Measurements from ENCODE around the gene ISLR.
"Not testable (repeated sequence)": the region's sequence is repeated elsewhere in the genome, so short reads cannot be mapped to it uniquely, and the experiment has no call there.

Gene ISLR

GRCh38 chr15:74158855-74159650 lies 14.5 kb upstream of the ISLR start:
- Histone ChIP-seq H3K9me3 (ENCODE audit: control insufficient read depth in 5 of 5, low read length in 5 of 5) (no peaks in the 10 kb centered on the region), H3K27me3 (ENCODE audit: control insufficient read depth in 5 of 5, insufficient read depth in 4 of 5, low read length in 5 of 5) (peaks cover 0 to 4% (median 0%) of the 10 kb centered on the region in 5 donors), H3K4me1 (ENCODE audit: control insufficient read depth in 5 of 5, insufficient read depth in 5 of 5, low read length in 5 of 5) (peaks cover 0 to 9% (median 8%) of the 10 kb centered on the region in 5 donors), H3K9ac (ENCODE audit: low read length in 5 of 5) (no peak overlapping the region), H3K36me3 (ENCODE audit: control insufficient read depth in 5 of 5, insufficient read depth in 5 of 5, low read length in 5 of 5) (no peaks in the 10 kb centered on the region), H3K27ac (ENCODE audit: low read depth, low read length) (no peak overlapping the region), H3K4me3 (ENCODE audit: low read depth in 1 of 5, low read length in 5 of 5) (no peak overlapping the region)

- H3K9ac ChIP-seq (ENCODE audit: low read length in 5 of 5), result no peak overlapping the region
- peaks cover 0 to 9% (median 8%) of the 10 kb centered on the region in 5 donors for H3K4me1 ChIP-seq (ENCODE audit: control insufficient read depth in 5 of 5, insufficient read depth in 5 of 5, low read length in 5 of 5)
- no peak overlapping the region for H3K27ac ChIP-seq (ENCODE audit: low read depth, low read length)
- peaks cover 0 to 7% (median 0%) of the 10 kb centered on the region in 5 donors for H3K27me3 ChIP-seq (ENCODE audit: control insufficient read depth in 5 of 5, insufficient read depth in 4 of 5, low read length in 5 of 5)
- H3K4me3 ChIP-seq (ENCODE audit: low read depth in 1 of 5, low read length in 5 of 5), result no peak overlapping the region
- no peaks in the 10 kb centered on the region for H3K36me3 ChIP-seq (ENCODE audit: control insufficient read depth in 5 of 5, insufficient read depth in 5 of 5, low read length in 5 of 5)
- H3K9me3 ChIP-seq (ENCODE audit: control insufficient read depth in 5 of 5, low read length in 5 of 5), result no peaks in the 10 kb centered on the region
Observed at GRCh38 chr15:74159773-74160172, 13.7 kb upstream of the ISLR start.

- not testable (repeated sequence) for H3K4me1 ChIP-seq (ENCODE audit: control insufficient read depth in 5 of 5, insufficient read depth in 5 of 5, low read length in 5 of 5); H3K9ac ChIP-seq (ENCODE audit: low read length in 5 of 5); H3K27ac ChIP-seq (ENCODE audit: low read depth, low read length); H3K9me3 ChIP-seq (ENCODE audit: control insufficient read depth in 5 of 5, low read length in 5 of 5); H3K4me3 ChIP-seq (ENCODE audit: low read depth in 1 of 5, low read length in 5 of 5); H3K36me3 ChIP-seq (ENCODE audit: control insufficient read depth in 5 of 5, insufficient read depth in 5 of 5, low read length in 5 of 5); H3K27me3 ChIP-seq (ENCODE audit: control insufficient read depth in 5 of 5, insufficient read depth in 4 of 5, low read length in 5 of 5)
Observed at GRCh38 chr15:74160390-74160789, 13.1 kb upstream of the ISLR start.

- H3K9ac ChIP-seq (ENCODE audit: low read length in 5 of 5); H3K4me3 ChIP-seq (ENCODE audit: low read depth in 1 of 5, low read length in 5 of 5); H3K9me3 ChIP-seq (ENCODE audit: control insufficient read depth in 5 of 5, low read length in 5 of 5); H3K27me3 ChIP-seq (ENCODE audit: control insufficient read depth in 5 of 5, insufficient read depth in 4 of 5, low read length in 5 of 5); H3K36me3 ChIP-seq (ENCODE audit: control insufficient read depth in 5 of 5, insufficient read depth in 5 of 5, low read length in 5 of 5); H3K27ac ChIP-seq (ENCODE audit: low read depth, low read length); H3K4me1 ChIP-seq (ENCODE audit: control insufficient read depth in 5 of 5, insufficient read depth in 5 of 5, low read length in 5 of 5): not testable (repeated sequence)
Observed at GRCh38 chr15:74162195-74162536, 11.3 kb upstream of the ISLR start.

- H3K36me3 ChIP-seq (ENCODE audit: control insufficient read depth in 5 of 5, insufficient read depth in 5 of 5, low read length in 5 of 5), result no peaks in the 10 kb centered on the region
- H3K4me1 ChIP-seq (ENCODE audit: control insufficient read depth in 5 of 5, insufficient read depth in 5 of 5, low read length in 5 of 5), result peaks cover 0 to 16% (median 8%) of the 10 kb centered on the region in 5 donors
- H3K4me3 ChIP-seq (ENCODE audit: low read depth in 1 of 5, low read length in 5 of 5), result no peak overlapping the region
- H3K9ac ChIP-seq (ENCODE audit: low read length in 5 of 5), result no peak overlapping the region
- H3K27ac ChIP-seq (ENCODE audit: low read depth, low read length), result no peak overlapping the region
- peaks cover 0 to 7% (median 0%) of the 10 kb centered on the region in 5 donors for H3K27me3 ChIP-seq (ENCODE audit: control insufficient read depth in 5 of 5, insufficient read depth in 4 of 5, low read length in 5 of 5)
- no peaks in the 10 kb centered on the region for H3K9me3 ChIP-seq (ENCODE audit: control insufficient read depth in 5 of 5, low read length in 5 of 5)
Observed at GRCh38 chr15:74165461-74165860, 8.0 kb upstream of the ISLR start.

GRCh38 chr15:74167891-74168331 lies 5.6 kb upstream of the ISLR start:
- no peak overlapping the region for H3K4me3 ChIP-seq (ENCODE audit: low read depth in 1 of 5, low read length in 5 of 5)

GRCh38 chr15:74168711-74169126 lies 4.8 kb upstream of the ISLR start:
- H3K9ac ChIP-seq (ENCODE audit: low read length in 5 of 5), result no peak overlapping the region
- no peak overlapping the region for H3K27ac ChIP-seq (ENCODE audit: low read depth, low read length)
- peaks cover 7 to 40% (median 27%) of the 10 kb centered on the region in 5 donors for H3K4me1 ChIP-seq (ENCODE audit: control insufficient read depth in 5 of 5, insufficient read depth in 5 of 5, low read length in 5 of 5)
- no peaks in the 10 kb centered on the region for H3K9me3 ChIP-seq (ENCODE audit: control insufficient read depth in 5 of 5, low read length in 5 of 5)
- no peak overlapping the region for H3K4me3 ChIP-seq (ENCODE audit: low read depth in 1 of 5, low read length in 5 of 5)
- peaks cover 0 to 4% (median 0%) of the 10 kb centered on the region in 5 donors for H3K27me3 ChIP-seq (ENCODE audit: control insufficient read depth in 5 of 5, insufficient read depth in 4 of 5, low read length in 5 of 5)
- no peaks in the 10 kb centered on the region for H3K36me3 ChIP-seq (ENCODE audit: control insufficient read depth in 5 of 5, insufficient read depth in 5 of 5, low read length in 5 of 5)

More at GRCh38 chr15:74167891-74168331, 5.6 kb upstream of the ISLR start:
- Histone ChIP-seq H3K27ac (ENCODE audit: low read depth, low read length) (no peak overlapping the region), H3K27me3 (ENCODE audit: control insufficient read depth in 5 of 5, insufficient read depth in 4 of 5, low read length in 5 of 5) (peaks cover 0 to 4% (median 0%) of the 10 kb centered on the region in 5 donors), H3K36me3 (ENCODE audit: control insufficient read depth in 5 of 5, insufficient read depth in 5 of 5, low read length in 5 of 5) (no peaks in the 10 kb centered on the region), H3K9ac (ENCODE audit: low read length in 5 of 5) (no peak overlapping the region), H3K9me3 (ENCODE audit: control insufficient read depth in 5 of 5, low read length in 5 of 5) (no peaks in the 10 kb centered on the region), H3K4me1 (ENCODE audit: control insufficient read depth in 5 of 5, insufficient read depth in 5 of 5, low read length in 5 of 5) (peaks cover 4 to 32% (median 19%) of the 10 kb centered on the region in 5 donors)

- peaks cover 7 to 53% (median 42%) of the 10 kb centered on the region in 5 donors for H3K4me1 ChIP-seq (ENCODE audit: control insufficient read depth in 5 of 5, insufficient read depth in 5 of 5, low read length in 5 of 5)
- no peak overlapping the region for H3K9ac ChIP-seq (ENCODE audit: low read length in 5 of 5)
- H3K27me3 ChIP-seq (ENCODE audit: control insufficient read depth in 5 of 5, insufficient read depth in 4 of 5, low read length in 5 of 5), result no peaks in the 10 kb centered on the region
- H3K36me3 ChIP-seq (ENCODE audit: control insufficient read depth in 5 of 5, insufficient read depth in 5 of 5, low read length in 5 of 5), result peaks cover 0 to 2% (median 0%) of the 10 kb centered on the region in 5 donors
- H3K27ac ChIP-seq (ENCODE audit: low read depth, low read length), result no peak overlapping the region
- H3K4me3 ChIP-seq (ENCODE audit: low read depth in 1 of 5, low read length in 5 of 5), result no peak overlapping the region
- H3K9me3 ChIP-seq (ENCODE audit: control insufficient read depth in 5 of 5, low read length in 5 of 5), result no peaks in the 10 kb centered on the region
Observed at GRCh38 chr15:74170071-74170844, 3.3 kb upstream of the ISLR start.

GRCh38 chr15:74170875-74171578 lies 2.5 kb upstream of the ISLR start:
- Histone ChIP-seq H3K36me3 (ENCODE audit: control insufficient read depth in 5 of 5, insufficient read depth in 5 of 5, low read length in 5 of 5) (peaks cover 0 to 5% (median 0%) of the 10 kb centered on the region in 5 donors), H3K4me3 (ENCODE audit: low read depth in 1 of 5, low read length in 5 of 5) (no peak overlapping the region), H3K9me3 (ENCODE audit: control insufficient read depth in 5 of 5, low read length in 5 of 5) (no peaks in the 10 kb centered on the region), H3K9ac (ENCODE audit: low read length in 5 of 5) (no peak overlapping the region), H3K4me1 (ENCODE audit: control insufficient read depth in 5 of 5, insufficient read depth in 5 of 5, low read length in 5 of 5) (peaks cover 7 to 61% (median 49%) of the 10 kb centered on the region in 5 donors), H3K27ac (ENCODE audit: low read depth, low read length) (no peak overlapping the region), H3K27me3 (ENCODE audit: control insufficient read depth in 5 of 5, insufficient read depth in 4 of 5, low read length in 5 of 5) (no peaks in the 10 kb centered on the region)
